DMS114 treated with DMSO at 0.1 percent for 48 hours (cell line): ENCODE data around the gene TMEM214.
A peak's percentile ranks its signal among the peaks of the same experiment; 100 is the strongest.

Experiments used
- DNase-seq: peaks from one replicate; lab custom pipeline; 2025; ENCODE audit not compliant: unreplicated experiment; lab: John Stamatoyannopoulos, UW

Gene TMEM214, protein sequence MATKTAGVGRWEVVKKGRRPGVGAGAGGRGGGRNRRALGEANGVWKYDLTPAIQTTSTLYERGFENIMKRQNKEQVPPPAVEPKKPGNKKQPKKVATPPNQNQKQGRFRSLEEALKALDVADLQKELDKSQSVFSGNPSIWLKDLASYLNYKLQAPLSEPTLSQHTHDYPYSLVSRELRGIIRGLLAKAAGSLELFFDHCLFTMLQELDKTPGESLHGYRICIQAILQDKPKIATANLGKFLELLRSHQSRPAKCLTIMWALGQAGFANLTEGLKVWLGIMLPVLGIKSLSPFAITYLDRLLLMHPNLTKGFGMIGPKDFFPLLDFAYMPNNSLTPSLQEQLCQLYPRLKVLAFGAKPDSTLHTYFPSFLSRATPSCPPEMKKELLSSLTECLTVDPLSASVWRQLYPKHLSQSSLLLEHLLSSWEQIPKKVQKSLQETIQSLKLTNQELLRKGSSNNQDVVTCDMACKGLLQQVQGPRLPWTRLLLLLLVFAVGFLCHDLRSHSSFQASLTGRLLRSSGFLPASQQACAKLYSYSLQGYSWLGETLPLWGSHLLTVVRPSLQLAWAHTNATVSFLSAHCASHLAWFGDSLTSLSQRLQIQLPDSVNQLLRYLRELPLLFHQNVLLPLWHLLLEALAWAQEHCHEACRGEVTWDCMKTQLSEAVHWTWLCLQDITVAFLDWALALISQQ

DNA sequence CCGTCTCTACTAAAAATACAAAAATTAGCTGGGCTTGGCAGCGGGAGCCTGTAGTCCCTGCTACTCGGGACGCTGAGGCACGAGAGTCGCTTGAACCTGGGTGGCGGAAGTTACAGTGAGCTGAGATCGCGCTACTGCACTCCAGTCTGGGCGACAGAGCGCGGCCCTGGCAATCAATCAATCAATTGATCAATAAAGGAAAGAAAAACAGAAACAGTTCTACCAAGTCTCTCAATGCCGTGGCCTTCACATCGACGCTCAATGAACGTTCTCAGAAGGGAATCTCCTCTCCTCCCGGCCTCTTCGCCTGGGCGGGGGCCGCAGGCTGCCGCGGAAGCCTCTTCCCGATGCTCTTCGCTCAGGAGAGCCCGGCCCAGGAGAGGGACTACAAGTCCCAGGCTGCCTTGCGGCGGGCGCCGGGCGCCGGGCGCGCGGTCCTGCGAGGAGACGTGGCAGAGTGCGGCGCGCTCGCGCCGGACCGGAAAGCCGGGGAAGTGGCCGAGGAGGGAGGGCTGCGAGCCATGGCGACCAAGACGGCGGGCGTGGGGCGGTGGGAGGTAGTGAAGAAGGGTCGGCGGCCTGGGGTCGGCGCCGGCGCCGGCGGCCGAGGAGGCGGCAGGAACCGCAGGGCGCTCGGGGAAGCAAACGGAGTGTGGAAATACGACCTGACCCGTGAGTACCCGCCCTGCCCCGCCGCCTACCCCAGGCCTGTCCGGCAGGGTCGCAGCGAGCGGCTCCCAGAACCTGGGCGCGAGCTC is at the start of gene TMEM214:
Gene TMEM214, plus strand, starts transcription at position 471 of the 758 bp plus-strand sequence. Its CDS starts 51 bp downstream, at position 522.
- DNase-seq = peak; percentile 72

DNA sequence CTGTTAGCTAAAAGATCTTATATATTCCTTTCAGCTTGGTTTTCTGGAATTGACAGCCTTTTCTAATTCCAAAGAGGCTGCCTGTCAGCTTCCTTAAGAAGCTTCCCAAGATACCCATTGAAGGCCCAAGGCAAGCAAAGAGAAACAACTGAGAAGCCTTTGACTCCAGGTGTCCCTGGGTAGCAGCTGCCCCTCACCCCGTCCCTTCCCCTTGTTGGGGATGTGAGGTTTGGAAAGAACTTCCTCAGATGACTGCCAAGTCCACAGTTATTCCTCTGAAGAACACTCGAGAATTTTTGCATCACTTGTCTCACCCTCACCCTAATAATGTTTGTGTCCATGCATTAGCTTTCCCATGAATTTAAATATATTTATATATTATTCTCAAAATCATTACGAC is 49.0 kb upstream of the TMEM214 start:
- no peak for DNase-seq

DNA sequence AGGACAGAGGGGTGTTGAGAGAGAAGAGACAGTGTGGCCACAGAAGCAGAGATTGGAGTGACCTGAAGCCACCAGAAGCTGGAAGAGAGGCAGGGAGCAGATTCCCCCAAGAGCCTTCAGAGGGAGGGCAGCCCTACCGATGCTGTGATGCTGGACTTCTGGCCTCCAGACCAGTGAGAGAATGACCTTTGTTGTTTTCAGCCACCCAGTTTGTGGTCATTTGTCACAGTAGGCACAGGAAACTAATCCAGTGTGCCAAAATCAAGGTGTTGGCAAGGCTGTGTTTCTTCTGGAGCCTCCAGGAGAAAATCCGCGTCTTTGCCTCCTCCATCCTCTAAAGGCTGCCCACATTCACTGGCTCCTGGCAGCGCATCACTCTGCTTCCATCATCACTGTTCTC is 47.0 kb upstream of the TMEM214 start:
- no peak for DNase-seq

DNA sequence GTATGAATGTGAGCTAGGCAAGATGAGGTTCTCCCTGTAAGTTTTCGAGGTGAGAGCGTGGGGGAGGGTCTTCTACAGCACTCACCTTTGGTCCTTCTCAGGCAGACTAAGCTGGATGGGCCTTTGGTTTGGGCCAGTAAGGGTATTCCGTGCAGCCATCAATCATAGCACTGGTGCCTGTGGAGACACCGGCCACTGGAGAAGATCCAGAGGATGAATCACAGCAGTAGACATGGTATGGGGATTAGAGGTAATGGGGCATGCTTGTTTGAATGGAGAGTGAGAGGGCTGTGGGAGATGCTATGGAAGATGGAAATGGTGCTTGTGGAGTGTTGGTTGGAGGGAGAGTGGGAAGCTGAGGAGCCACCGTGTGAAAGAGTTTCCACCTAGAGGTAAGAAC is 46.2 kb upstream of the TMEM214 start:
- no peak for DNase-seq

DNA sequence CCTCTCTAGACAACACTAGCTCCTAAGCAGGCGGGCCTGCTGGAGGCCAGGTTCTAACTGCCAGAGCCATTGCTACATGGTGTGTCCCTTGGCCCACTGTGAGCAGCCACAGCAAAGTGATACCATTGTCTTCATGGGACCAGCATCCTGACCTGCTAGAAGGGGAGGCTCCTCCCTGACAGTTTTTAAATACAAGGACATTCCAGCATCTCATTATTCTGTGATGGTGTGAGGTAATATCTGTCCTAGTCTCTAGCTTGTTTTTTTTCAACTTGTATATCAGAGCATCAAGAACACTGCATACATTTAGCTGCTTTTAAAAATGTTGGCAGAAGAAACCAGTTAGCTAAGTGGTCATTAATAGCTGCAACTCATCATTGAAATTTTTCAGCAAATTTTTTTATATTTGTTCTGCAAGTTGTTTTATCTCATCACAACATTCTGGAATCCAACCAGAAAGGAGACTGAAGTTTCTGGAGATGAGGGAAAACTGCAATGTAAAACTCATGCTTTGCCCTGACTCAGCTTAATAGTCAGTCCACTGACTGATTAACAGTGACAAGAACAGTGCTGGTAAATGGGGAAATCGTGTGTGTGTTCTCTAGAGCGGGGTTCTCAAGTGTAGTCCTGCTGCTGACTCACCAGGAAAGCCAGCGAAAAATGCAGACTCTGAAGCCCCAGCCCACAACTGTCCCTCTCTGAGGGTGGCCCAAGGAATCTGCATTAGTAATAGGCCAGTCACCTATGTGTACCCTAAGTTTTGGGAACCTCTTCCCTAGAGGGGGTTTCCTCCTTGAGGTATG is 44.5 kb upstream of the TMEM214 start:
- no peak for DNase-seq

DNA sequence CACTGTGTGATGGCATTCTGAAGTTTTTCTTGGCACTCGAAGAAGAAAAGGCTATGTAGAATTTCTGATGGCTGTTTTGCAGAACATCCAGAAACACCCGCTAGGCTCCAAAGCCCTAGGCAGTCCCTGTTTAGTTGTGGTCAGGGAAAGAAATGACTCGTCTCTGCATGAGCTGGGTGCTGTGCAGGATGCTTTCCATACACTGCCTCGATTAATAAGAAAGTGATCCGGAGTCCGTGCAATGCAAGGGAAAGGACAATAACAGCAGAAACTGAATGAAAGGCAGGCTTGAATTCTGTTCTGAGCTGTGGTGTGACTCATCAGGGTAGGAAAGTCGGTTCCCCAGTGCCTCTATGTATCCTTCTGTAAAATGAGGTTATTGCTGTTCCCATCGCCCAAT is 43.6 kb upstream of the TMEM214 start:
- DNase-seq = no peak

DNA sequence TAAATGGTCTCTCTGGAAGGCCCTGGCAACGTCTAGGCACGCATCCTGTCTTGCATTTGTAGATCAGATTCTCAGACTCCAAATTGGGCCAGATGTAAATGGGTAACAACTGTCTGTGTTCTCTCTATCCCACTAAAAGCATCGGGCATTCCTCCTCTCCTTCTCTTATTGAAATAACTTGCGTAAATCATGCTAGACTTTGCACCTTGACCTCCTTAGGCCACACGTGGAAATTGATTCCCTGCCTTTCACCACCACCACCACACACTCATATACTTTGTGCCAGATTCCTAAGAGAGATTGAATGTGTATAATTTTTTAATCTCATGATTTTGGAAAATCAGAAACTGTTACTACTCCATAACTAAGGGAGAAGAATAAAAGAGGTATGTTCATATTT is 41.0 kb upstream of the TMEM214 start:
- DNase-seq = no peak

DNA sequence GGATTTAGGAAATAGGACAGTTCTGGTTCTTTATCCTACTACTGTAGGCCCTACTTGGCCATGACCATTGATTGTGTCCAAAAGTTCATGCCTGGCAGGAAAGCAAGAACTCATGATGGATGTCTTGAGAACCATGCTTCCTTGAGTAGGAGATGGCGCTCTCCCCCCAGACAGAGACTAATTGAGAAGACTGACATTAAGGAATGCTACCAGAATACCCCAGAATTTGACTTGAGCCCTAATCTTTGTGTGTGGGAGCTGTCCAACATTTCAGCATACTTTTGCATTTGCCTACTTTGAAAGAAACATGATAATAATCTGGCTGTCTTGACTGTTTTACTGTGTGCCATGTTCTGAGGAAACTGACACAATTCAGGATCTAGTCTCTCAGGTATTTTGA is 39.0 kb upstream of the TMEM214 start:
- DNase-seq = no peak

DNA sequence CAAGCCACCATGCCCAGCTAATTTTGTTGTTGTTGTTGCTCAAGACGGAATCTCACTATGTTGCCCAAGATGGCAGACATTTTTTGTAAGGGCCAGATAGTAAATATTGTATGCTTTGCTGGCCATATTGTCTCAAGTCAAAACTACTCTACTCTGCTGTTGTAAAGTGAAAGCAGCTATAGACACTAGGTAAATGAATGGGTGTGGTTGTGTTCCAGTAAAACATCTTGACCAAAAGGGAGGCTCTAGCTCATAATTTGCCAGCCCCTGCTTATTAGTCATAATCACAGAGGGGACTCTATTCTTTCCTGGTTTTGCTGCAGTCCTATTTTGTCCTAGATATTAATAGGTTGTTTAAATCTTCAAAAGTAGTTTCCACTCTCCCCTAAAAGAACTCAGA is 37.8 kb upstream of the TMEM214 start:
- no peak for DNase-seq

DNA sequence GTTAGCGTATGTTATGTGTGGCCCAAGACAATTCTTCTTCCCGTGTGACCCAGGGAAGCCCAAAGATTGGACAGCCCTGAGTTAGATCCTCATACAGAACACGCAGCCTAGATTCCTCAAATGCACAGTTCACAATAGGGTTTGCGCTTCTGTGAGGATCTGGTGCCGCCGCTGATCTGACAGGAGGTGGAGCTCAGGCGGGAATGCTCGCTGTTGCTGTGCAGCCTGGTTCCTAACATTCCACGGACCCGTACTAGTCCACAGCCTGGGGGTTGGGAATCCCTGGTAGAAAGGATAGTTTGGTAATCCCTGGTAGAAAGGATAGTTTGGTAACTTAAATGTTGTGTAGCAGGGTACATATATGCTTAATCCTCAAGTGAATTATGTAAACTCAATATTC is 35.4 kb upstream of the TMEM214 start:
- DNase-seq = no peak

DNA sequence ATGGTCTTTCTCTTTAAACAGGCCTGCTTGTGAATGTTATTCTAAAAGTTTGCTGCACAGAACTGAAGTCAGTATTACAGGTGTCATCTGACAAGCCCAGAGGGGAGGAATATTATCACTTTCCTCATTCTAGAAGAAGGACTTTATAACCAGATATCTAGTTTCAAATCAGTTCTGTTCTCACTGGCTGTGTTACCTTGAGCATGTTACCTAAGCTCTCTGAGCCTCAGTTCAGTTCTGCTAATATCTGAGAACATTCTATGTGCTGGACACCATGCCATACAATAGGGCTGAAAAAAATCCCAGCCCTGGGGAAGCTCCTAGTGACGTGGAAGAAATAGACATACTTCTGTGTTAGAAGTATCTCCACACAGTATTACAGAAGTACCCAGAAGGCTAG is 34.4 kb upstream of the TMEM214 start:
- DNase-seq = no peak

DNA sequence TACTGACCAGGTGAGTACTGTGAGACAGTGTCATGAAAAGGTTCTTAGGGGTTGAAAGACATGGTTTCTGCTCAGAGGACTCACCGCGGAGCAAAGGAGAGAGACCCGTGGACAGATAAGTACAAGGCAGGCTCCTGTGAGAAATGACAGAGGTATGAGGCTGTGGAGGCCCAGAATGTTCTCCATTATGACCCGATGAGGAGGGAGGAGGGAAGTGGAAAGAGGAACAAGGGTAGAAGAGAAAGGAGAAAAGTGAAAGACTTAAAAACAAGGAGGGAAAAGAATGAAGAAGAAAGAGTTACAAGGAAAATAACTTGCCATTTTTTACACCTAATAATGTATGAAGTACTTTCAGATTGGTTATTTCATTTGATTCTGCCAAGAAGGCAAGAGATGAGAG is 32.5 kb upstream of the TMEM214 start:
- no peak for DNase-seq

DNA sequence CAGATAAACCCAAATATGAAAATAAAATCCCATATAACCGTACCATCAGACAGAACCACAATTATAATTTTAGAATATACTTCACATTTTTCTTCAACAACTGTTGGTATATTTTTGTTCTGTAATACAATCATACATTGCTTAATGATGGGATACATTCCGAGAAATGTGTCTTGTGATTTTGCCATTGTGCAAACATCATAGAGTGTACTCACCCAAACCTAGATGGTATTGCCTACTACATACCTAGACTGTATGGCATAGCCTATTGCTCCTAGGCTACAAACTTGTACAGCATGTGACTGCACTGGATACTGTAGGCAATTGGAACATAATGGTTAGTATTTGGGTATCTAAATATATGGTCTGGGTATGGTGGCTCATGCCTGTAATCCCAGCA is 31.8 kb upstream of the TMEM214 start:
- DNase-seq = no peak

DNA sequence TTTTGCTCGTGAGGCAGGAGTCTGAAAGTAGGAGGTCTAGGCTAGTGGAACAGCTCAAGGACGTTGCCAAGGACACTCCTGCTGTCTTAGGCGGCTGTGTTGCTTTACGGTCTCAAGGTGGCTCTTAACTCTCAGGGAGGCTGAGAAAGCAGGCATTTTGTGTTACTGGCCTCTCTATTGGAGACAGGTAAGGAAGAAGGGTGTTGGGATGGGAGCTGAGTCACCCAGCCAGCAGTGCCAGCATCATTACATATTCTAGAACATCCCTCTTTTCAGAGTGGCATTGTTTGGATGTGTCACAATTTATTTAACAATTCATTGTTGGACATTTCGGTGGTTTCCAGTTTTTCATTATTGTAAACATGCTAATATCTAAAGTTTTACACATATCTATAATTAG is 30.8 kb upstream of the TMEM214 start:
- DNase-seq = no peak

DNA sequence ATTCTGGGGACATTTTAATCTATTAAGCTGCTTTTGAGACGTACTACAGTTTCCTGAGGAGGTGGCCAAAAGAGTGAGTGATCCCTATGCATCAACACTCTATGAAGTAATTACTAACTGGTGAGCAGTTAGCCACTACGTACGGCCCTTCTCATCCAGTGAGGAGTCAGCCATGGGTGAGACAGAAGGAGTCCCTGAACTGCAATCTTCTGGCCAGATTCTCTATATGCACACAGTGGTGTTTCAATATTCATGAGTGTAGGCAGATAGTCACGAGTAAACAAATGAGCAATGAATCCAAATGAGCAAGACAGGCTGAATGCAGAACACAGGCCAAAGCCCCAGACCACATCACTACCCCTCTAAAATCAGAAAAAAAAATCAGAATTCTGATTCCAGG is 29.8 kb upstream of the TMEM214 start:
- no peak for DNase-seq

DNA sequence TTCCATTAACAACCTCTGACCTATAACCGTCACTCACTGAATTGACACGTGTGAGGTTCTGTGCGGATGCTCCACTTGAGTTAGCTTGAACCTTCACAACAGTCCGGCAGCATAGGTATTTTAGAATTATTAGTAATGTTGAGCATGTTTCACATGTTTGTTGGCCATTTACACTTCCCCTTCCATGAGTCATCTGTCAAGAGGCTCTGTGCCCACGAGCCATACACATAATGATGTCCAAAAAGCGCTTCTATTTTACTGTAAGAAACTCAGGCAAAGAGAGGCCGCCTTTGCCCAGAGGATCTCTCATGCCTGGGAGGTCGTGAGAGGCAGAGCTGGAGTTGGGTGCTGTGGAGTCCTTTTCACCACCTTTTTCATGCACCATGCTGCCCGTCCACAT is 28.9 kb upstream of the TMEM214 start:
- no peak for DNase-seq

DNA sequence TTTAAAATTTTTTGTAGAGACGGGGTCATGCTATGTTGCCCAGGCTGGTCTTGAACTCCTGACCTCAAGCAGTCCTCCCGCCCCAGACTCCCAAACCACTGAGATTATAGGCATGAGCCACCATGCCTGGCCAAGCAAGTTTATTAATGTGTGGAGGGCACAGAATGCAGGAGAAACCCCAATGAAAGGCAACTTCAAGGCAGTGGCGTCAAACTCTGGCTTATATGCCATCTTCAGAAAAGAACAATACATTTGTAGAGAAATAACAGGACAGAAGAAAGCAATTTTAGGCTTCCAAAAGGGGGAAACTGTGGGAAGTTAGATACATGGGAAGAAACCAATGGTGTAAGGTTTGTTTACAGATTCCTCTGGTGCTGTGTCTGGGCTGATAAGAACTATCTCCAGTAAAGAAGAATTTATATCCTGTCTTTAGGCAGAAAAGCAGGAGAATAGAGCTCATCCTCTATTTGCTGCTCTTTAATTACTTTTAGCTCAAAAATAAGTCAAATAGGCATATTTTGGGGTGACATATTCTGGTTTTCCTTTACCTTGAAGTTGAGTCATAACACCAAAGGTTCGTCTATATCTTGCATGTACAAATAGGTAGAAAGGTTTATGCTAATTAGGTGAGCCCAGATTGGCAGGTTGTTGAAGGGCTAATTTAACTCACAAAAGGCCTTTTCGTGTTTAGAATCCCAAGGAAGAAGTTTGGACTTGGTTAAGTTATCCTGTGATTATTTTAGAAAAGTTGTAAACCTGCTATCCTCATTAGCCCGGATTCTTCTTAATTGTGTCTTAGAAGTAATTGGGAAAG is 26.0 kb upstream of the TMEM214 start:
- DNase-seq = no peak

DNA sequence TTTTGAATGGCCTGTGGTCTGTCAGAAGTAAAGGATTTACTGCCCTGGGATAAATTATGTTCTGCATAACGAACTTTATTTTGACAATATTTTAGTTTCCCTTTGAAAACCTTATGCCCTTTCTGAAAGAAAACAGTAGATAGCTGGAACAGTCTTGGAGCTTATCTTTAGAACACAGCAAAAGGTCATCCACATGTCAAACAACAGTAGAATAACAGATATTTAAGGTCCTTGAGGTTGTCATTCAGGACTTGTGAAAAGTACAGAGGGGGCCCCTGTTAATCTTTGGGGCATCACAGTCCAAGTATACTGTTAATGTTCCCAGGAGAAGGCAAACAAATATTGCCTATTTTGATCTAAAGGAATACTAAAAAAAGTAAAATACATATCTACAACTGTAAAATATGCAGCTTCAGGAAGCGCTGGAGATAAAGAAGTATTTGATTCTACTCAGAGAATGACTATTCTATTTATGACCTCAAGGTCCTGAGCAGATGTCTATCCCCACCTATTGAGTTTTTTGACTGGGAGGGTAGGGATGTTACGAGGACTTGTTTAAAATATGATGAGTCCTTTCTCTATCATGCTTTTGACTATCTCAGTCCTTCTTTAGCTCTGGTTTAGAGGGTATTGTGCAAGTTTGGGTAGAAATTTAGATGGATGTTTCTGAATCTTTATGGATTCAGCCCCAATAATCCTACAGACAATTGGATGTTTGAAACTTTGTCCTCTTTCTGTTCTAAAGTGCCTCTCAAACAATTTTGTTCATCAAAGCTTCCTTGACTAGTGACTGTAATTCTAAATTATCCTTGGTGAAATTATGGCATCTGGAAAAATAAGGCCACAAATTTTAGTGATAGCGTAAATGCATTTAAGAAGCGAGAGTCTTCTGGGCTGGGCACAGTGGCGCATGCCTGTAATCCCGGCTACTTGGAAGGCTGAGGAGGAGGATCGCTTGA is 25.1 kb upstream of the TMEM214 start:
- DNase-seq = no peak

DNA sequence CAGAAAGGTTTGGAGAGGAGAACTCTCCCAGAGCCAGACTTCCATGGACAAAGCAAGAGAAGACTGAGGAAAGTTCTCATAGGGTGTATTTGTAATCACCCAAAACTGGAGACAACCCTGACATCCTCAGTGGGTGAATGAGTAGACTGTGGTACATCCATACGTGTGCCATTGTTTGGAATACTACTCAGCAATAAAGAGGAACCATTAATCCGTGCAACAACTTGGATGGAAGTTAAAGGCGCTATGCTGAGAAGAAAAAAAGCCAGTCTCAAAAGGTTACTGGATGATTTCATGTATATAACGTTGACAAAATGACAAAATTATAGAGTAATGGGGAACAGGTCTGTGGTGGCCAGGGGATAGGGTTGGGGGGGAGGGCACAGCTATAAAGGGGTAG is 24.1 kb upstream of the TMEM214 start:
- no peak for DNase-seq
